HL-60 (cell line): ENCODE data around the gene PPP5C.

Experiments
- DNase-seq, 2 experiments: peaks; one replicate each; pipeline ENCODE4 v3.0.0-alpha.2; 2010 to 2020; ENCODE audit warnings: low read depth in 1 of 2, low spot score in 1 of 2
- H3K27ac ChIP-seq: fragments of 250-450 bp; sonication (Bioruptor Pico); replicated peaks from 2 replicates; pipeline ENCODE4 v1.5.1; 2020; ENCODE audit warnings: mild to moderate bottlenecking, moderate library complexity
- H3K27me3 ChIP-seq: fragments of 250-450 bp; sonication (Bioruptor Pico); 2 replicates; pipeline ENCODE4 v1.5.1; 2021; ENCODE audit warnings: mild to moderate bottlenecking, moderate library complexity; ENCODE audit not compliant: insufficient read depth, poor library complexity, severe bottlenecking
- H3K4me3 ChIP-seq: replicated peaks from 2 replicates; pipeline ENCODE4 v1.5.1; 2011; ENCODE audit warnings: mild to moderate bottlenecking, control low read depth, low read length; ENCODE audit not compliant: insufficient read depth
- CTCF ChIP-seq: IDR thresholded peaks from one replicate; pipeline ENCODE4 v1.5.1; 2011; ENCODE audit warnings: low read length, control low read depth, inconsistent platforms; ENCODE audit not compliant: insufficient read depth
- GABPA ChIP-seq: IDR thresholded peaks from 2 replicates; pipeline ENCODE4 v1.6.1; 2012; ENCODE audit warnings: low read depth
- POLR2AphosphoS5 ChIP-seq: IDR thresholded peaks from 2 replicates; pipeline ENCODE4 v1.6.1; 2012; ENCODE audit warnings: low read depth
- REST ChIP-seq: IDR thresholded peaks from 2 replicates; pipeline ENCODE4 v1.6.1; 2012; ENCODE audit warnings: low read depth; ENCODE audit not compliant: insufficient replicate concordance
- SPI1 ChIP-seq: IDR thresholded peaks from 2 replicates; pipeline ENCODE4 v1.6.1; 2012; ENCODE audit warnings: low read depth, mild to moderate bottlenecking, borderline replicate concordance

Gene PPP5C

GRCh38 chr19:46381346-46381745 is 34.5 kb downstream of the PPP5C start:
- TF ChIP-seq SPI1: no peak
- TF ChIP-seq CTCF: no peak
- TF ChIP-seq REST: no peak
- no peak for TF ChIP-seq POLR2AphosphoS5
- no peak for TF ChIP-seq GABPA

GRCh38 chr19:46381756-46382345 is 35.0 kb downstream of the PPP5C start:
- DNase-seq: no peak
- Histone ChIP-seq H3K27me3 (no peaks in the 10 kb centered on the region), H3K4me3 (no peak overlapping the region), H3K27ac (no peak overlapping the region)
- TF ChIP-seq POLR2AphosphoS5: no peak
- no peak for TF ChIP-seq REST
- TF ChIP-seq GABPA: no peak
- TF ChIP-seq SPI1: no peak
- TF ChIP-seq CTCF: no peak

More at GRCh38 chr19:46381346-46381745, 34.5 kb downstream of the PPP5C start:
- no peak overlapping the region for H3K27ac ChIP-seq
- no peaks in the 10 kb centered on the region for H3K27me3 ChIP-seq
- H3K4me3 ChIP-seq: no peak overlapping the region
- no peak for DNase-seq

- TF ChIP-seq POLR2AphosphoS5: no peak
- no peak for TF ChIP-seq GABPA
- no peak for TF ChIP-seq SPI1
- no peak for TF ChIP-seq REST
- TF ChIP-seq CTCF: no peak
- DNase-seq: no peak
- Histone ChIP-seq H3K27ac (no peak overlapping the region), H3K4me3 (no peak overlapping the region), H3K27me3 (no peaks in the 10 kb centered on the region)
Measured at GRCh38 chr19:46383171-46383815, 36.4 kb downstream of the PPP5C start.
